IPS-NIHi7 (cell line): ENCODE measurements around the gene RPAIN.

Experiments
- DNase-seq: peaks from one replicate; pipeline ENCODE4 v3.0.0; 2012; ENCODE audit warnings: mixed read lengths; ENCODE audit errors: extremely low spot score

The RPAIN gene, protein sequence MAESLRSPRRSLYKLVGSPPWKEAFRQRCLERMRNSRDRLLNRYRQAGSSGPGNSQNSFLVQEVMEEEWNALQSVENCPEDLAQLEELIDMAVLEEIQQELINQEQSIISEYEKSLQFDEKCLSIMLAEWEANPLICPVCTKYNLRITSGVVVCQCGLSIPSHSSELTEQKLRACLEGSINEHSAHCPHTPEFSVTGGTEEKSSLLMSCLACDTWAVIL

GRCh38 chr17:5419959-5420653 lies at the start of gene RPAIN:
Gene RPAIN (plus strand): TSS chr17:5420182. CDS start chr17:5420211, 29 bp downstream.
- peak; percentile 87 for DNase-seq

- DNase-seq, result no peak
Measured at GRCh38 chr17:5370411-5370810, 49.6 kb upstream of the RPAIN start.

GRCh38 chr17:5373112-5373511 lies 46.9 kb upstream of the RPAIN start:
- DNase-seq, result no peak

- DNase-seq, result no peak
Measured at GRCh38 chr17:5378566-5379207, 41.3 kb upstream of the RPAIN start.

DNA sequence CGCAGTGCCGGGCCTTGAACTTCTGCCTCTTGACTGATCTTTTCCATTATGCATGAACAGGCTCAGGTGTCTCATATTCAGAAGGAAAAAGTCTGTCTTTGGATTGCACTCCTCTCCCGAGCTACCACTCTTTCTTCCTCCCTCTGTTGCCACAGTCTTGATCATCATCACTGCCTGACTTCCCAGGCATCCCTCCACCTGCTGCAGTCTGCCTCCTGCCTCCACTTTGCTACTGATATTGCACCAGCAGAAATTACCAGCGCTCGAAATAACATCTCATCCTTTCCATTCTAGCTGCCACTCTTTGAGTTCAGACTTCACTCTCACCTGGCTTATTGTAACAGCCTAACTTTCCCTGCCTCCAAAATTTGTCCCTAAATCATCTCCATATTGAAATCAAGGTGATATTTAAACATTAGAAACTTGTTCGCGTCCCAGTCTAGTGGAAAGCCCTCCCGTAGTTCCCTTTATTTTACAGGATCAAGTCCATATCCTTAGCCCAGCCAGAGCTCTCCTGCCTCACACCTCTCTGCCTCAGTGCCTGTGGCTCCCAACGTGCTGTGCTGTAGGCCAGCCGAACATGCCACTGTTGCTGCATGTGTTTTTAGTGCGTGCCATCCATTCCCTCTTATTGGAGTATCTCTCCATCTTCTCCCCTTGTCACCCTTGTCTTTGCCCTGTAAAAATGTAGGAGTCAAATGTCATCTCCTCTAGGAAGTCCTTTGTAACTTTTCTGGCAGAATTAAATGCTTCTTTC lies 40.5 kb upstream of the RPAIN start:
- DNase-seq, result no peak

- DNase-seq, result no peak
Measured at GRCh38 chr17:5380491-5381135, 39.4 kb upstream of the RPAIN start.

DNA sequence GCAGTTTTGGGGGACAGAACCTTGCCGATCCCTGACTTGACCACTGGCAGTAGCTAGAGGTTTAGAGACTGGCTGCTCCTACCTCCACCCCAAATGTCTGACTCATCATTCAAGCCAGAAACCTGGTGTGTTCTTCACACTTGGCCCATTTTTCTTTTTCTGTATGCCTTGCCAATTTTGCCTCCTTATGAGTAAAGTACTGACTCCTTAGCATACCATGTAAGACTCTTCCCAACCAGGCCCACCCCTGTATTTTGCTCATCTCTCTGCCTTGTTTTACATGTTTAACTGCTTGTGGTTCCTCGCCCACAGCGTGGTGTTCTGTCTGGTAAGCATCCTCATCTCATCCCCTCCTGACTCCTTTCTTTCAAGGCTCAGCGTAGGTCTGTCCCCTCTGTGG lies 38.4 kb upstream of the RPAIN start:
- DNase-seq, result no peak

DNA sequence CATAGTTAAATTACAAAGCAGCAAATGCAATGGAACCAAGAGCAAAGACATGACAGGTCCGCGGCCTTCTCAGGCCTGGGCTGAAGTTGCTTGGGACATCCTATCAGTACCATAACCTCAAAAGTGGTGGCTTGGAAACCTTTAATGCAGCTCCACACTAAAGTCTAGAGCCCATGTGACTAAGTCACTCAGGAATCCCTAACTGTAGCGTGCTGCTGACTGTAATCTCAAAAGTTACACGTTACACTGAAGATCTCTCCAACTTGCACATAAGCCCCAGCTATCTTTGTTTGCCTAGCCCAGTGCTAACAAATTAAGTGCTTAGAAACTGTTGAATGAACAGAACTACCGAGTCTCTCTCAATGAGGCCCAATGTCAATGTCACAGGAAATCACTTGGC lies 28.3 kb upstream of the RPAIN start:
- DNase-seq, result no peak

DNA sequence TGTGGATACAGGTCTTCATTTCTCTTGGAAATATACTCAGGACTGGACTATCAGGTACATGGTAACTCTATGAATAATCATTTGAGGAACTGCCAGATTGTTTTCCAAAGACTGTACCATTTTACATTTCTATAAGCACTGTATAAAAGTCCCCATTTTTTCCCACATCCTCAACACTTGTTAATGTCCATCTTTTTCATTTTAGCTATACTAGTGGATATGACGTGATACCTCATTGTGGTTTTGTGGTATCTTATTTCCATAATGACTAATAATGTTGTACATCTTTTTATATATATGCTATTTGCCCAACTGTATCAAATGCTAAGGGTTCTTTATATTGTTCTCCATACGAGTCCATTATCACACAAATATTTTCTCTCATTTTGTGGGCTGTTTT lies 23.4 kb upstream of the RPAIN start:
- DNase-seq, result no peak

GRCh38 chr17:5399767-5400166 lies 20.2 kb upstream of the RPAIN start:
- no peak for DNase-seq

DNA sequence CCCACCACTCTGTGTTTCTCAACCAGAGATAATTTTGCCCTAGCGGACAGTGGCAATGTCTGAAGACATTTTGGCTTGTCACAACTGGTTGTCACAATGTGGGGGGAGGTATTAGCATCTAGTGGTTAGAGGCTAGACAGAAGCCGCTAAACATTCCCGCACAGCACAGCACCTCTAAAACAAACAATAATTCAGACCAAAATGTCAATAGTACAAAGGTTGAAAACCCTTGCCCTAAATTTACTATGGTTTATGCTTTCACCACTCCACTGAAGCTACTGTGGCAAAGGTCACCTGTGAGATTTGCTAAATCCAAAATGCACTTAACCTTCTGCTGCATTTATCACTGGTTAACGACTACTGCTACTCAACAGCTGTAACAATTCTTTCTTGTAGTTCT lies 14.6 kb upstream of the RPAIN start:
- DNase-seq, result no peak

GRCh38 chr17:5408186-5408585 lies 11.8 kb upstream of the RPAIN start:
- DNase-seq, result no peak

GRCh38 chr17:5410594-5411272 lies 9.2 kb upstream of the RPAIN start:
- no peak for DNase-seq

- DNase-seq, result no peak
Measured at GRCh38 chr17:5413682-5414081, 6.3 kb upstream of the RPAIN start.

DNA sequence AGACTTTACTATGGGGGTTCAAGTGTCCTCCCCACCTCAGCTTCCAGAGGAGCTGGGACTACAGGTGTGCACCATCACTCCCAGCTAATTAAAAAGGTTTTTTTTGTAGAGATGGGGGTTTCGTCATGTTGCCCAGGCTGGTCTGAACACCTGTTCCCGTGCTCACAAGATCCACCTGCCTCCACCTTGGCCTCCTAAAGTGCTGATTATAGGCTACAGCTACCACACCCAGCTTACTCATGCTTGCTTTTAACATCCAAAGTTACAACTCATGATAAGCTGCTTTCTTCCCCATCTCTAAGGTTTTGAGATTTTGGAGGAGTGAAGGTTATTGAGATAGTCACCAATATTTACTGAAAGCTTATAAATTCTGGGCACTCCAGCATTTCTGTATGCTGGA lies 3.1 kb upstream of the RPAIN start:
- no peak for DNase-seq

DNA sequence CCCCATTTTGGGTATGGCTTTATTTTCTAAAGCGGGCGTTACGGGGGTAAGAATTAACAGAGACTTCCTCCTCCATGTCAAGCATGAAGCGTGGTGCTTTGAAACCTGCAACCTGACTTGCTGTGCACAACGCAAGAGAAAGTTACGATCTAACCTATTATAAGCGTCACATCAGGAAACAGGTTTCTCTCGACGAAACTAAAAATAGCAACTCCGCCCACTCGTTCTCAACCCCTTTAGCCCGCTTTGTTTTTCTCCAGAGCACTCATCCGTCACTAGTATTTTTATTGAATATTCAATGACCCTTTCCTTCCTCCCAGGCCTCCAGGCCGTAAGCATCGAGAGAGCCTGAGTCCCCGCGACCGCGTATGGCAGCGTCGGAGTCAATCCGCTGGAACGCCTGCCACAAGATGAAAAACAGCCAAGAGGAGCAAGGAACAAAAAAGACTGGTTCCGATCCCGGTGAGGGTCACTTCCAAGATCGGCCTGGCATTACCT lies 1.1 kb upstream of the RPAIN start:
- DNase-seq, result no peak

DNA sequence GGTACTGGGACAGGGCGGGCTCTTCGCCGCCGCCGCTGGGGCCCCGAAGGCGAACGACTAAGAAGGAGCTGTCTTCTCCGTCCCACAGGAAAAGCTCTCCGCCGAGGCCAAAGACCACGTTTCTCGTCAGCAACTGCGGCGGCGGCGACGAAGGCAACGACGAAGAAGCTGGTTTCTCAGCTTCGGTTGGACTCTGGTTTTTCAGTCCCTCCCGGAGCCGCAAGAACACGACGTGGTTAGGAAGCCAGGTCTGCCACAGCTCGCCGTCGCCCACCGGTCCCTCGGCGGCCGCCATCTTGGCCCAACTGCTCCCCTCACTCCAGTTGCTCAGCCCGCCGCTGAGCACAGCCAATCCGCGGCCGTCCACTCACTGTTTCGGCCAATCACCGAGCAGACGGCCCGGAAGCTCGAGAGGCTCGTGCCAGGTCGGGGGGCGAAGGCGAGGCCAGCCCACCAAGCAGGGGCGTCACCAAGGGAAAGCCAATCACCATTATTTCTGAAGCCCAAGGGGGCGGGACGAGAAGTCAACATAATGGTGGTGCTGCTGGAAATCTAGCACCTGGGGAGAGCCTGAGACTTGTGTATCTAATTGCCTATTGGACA lies 525 bp upstream of the RPAIN start, which contains the start of gene NUP88:
Gene NUP88, minus strand, starts transcription at position 307 of the 603 bp plus-strand sequence. Its CDS starts 12 bp downstream, at position 295.
- peak; percentile 100 for DNase-seq

GRCh38 chr17:5422505-5422904 lies 2.5 kb downstream of the RPAIN start:
- DNase-seq, result no peak

DNA sequence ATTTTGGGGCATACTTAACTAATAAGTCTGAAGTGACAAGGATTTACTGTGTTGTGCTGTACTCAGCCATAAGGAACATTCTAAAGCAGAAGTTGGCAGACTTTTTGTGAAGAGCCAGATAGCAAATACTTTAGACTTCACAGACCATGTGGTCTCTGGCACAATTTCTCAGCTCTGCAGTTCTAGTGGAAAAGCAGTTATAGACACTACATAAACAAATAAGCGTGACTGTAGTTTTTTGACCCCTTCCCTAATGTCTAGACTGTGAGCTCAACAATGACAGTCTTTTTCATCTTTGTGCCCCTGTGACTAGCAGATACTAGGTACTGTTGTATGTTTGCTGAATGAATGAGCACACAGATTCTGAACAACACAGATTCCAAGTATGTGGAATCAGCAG lies 4.9 kb downstream of the RPAIN start:
- no peak for DNase-seq

- DNase-seq, result no peak
Measured at GRCh38 chr17:5425826-5426225, 5.8 kb downstream of the RPAIN start.
